Activated gamma-delta T cell treated with anti-CD3 and anti-CD28 coated beads, Interleukin-2, amount 50 U/mL, for 16 hours (primary cell): ENCODE results near the gene MRPS9.

Source experiments
- DNase-seq: peaks from one replicate; pipeline ENCODE4 v3.0.0-alpha.2; 2020; ENCODE audit warnings: low read depth

Gene MRPS9

DNA sequence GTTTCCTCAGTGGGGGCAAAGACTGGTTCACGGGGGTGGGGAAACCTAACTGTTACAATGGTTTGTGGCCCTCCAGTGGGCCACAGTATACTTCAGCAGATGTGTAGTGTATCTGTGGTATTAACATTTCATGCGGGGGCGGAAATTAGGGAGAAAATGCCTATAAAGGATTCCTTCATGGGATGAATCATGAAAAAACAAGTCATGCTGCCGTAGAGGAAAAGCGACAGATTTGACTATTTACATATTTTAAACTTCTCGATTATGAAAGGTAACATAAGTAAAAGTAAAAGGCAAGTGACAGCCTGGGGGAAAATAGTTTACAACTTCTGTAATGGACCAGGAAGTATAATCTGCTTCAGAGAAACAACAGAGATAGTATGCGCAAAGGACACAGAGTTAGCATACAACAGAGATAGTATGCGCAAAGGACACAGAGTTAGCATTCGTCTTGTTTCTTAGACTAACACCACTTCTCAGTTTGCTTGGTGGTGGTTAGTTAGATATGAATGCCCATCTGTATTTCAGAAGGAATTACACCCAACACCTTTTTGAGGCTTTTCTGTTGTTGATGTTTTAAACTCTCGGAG is 41.1 kb downstream of the MRPS9 start:
- DNase-seq = no peak

DNA sequence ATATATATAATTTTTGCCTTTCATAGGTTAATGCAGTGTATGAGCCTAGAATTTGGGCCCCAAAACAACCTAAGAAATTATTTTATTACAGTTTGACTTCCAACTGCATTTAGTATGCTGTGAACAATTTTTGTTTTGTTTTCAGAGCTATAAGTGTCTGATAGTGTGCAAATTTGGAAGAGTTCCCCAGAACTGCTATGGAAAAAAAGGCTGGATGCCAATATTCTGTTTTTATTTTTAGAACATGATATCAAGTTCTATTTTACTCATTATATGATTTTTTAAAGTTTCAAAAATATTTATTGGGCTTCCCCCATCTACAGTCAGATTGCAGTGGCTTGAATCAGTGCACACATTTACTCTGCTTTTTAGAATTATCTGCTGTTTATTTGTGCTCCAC is 42.6 kb downstream of the MRPS9 start:
- DNase-seq = no peak

DNA sequence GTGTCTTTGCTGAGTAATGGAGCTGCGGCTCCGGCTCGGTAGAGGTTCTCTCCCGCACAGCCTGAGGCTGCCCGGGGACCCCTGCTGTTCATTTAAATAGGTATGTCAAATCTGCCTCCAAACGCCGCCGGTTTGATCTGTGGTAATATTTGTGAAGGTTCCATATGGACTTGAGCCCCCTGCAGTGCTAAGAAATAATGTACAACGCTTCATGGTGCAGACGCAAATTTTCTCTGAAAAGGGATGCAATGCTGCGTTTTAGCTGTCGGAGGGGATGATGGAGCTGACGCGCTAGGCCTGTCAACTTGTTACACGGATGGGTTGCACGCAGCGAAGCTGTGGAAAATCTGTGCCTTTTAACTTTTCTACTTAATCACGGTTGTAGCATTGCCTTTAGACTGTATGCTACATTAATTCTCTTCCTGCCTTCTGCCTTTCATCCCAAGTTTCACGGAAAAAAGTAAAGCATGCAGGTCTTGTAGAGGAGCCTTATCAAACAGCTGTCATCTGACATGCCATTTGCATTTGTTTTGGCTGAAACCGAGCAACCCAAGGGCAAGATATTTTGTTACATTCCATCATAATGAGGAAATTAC is 43.2 kb downstream of the MRPS9 start:
- DNase-seq = no peak

DNA sequence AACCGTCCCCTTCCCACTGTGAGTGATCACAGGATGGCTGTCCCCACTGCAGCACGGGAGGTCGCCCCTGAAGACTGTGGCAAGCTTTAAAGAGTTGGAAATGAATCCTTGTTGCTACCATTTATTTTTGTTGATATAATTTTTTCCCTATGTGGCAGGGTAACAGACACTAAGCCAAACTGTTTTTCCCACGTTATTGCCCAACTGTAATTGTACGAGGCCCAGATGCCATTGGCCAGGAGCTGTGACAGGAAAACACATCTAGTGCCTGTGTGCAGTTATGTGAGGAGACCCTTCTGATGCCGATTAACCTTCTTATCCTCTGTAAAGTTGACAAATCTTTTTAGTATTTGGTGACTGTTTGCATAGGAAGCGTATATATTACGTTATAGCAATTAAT is 44.2 kb downstream of the MRPS9 start:
- DNase-seq = no peak

DNA sequence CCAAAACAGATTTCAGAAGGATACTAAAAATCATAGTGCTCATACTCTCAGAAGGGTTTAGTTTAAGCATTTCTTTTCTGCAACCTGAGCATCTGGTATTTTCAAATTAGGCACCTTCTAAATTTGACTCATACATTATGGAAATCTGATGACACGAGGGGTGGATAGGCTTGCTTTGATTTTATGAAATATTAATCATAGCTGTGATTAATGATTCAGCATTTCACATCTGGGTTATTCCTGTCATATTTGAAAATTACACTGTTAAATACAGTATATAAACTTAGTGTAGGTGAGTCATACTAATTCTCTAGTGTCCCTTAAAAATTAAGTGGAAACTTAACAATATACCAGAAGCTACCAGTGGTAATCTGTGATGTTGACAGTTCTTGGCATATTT is 47.7 kb downstream of the MRPS9 start:
- no peak for DNase-seq

DNA sequence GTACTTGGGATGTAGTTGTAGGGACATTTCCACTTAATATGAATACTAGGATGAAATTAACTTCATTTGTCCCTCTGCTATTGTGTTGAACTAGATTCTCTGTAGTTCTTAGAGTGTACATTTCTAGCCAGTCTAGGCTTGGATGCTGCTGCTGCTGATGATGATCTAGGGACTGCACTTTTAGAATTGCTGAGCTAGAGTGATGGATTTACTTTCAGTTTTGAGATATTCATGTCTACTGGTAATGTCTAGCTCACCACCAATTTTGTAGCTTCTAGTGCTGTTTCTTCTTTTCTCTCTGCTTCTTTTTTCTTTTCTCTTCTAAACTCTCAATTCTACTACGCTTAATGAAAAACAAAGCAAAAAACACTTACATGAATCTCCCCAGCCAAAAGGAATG is 49.4 kb downstream of the MRPS9 start:
- no peak for DNase-seq

DNA sequence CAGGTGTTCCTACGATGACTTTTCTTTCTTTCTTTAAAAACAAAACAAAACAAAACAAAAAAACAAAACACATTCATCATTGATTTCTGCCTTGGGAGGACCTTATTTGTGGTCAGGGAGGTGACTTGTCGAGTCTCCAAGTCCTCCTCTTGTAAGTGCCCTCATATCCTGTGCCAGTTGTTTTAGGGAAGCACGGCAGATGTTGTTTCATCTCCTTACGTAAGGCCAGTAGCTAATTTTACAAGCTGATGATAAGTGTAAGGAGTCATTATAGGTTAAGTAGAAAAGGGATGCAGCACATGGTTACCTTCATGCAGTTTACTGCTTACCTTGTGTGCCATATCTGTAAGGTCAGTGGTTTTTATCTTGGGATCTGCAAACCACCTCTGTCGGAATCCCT is 52.2 kb downstream of the MRPS9 start:
- DNase-seq = no peak

DNA sequence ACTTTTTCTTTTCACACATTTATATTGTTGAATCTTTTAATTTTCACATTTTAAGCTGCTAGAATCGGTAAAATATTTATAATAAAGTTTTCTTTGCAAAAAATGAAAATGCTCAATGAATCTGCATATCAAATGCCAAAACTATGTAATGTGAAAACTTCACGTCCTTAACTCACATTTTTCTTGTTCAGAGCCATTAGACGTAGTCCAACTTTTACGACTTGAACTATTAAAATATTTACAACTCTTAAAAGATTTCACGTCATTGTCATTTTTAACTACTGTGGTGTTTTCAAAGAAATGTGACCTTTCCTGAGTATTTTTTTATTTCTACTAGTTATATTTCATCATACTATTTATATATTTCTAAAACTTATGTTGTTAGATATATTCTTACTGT is 54.9 kb downstream of the MRPS9 start:
- DNase-seq = no peak

DNA sequence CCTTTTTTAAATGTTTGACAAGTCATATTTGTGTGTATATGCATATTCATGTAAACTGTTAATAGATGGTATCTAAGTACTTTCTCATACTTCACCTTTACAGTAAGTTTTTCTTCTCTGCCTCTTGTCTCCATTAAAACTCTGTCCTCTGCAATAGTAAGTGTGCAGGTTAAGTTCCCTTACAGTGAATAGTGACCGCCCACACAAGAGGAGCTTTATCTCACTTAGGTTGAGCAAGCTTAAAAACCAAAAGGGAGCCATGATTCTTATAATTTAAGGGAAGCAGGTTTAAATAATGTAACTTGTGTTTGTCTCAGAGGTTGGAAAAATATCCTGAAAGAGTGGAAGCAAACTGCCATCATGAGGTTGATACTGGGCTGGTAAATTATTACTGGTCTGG is 61.3 kb downstream of the MRPS9 start:
- no peak for DNase-seq

DNA sequence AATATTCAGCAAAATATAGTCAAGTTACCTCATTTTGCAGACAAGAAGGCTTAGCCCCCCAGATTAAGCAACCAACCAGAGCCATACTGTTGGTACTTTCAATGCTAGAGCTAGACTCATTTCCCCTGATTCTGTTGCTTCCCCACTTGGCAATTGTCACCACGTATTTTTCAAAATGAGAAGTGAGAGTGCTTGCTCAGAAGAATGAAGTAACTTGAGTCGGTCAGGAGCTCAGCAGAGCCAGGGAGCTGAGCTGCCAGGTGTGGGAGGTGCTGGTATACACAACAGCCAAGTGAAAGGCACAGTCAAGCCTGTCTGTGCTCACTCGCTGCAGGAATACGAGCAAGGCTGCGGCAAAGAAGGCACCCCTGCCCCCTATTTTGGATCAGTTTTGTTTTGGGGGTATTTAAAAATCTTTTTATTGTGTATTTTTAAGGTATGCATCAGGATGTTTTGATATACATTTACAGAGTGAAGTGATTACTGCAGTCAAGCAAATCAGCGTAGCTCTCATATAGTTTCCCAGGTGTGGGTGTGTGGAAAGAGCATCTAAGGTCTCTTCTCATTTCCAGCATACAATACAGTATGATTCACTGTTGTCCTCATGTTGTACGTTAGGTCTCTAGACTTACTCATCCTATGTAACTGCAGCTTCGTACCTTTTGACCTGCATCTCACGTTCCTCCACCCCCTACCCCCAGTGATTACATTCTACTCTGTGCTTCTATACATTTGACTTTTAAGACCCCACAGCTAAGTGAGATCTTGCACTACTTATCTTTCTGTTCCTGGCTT is 62.4 kb downstream of the MRPS9 start:
- DNase-seq = no peak

DNA sequence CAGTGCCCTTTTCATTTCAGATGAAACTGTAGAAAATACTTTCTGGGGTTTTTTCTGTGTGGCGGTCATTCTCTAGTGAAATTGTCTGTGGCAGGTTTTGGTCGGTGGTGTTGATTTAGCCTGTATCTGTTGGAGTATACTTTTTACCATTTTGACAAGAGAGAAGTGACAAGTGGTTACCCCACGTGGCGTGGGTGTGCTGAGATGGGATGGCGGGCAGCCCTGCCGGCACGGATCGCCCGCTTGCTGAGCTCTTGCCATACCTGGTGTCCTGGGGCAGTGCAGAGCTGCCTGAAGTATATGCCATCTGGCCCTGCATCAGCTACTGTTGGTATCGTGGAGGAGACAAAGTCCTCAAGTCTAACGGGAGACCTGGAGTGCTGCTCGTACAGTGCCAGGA is 64.1 kb downstream of the MRPS9 start:
- no peak for DNase-seq

DNA sequence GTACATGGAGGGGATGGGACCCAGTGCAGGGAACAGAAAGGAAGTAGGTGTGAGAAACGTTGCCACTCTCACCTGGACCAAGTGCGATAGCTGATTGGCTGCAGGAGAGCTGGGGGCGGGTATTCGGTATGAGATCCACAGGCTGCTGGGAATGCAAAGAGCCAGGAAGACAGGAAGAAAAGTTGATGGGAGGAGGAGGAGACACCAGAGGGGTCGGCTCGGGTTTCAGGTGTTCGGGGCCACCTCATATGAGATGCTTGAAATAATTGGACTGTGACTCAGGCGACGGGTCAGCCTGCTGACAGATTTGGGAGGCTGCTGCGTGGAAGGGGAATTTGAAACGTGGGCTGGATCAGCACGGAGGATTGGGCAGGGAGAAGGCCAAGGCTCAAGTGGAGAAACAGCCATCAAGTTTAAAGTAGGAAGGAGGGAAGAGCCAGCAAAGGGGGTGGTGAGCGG is 65.1 kb downstream of the MRPS9 start:
- no peak for DNase-seq

DNA sequence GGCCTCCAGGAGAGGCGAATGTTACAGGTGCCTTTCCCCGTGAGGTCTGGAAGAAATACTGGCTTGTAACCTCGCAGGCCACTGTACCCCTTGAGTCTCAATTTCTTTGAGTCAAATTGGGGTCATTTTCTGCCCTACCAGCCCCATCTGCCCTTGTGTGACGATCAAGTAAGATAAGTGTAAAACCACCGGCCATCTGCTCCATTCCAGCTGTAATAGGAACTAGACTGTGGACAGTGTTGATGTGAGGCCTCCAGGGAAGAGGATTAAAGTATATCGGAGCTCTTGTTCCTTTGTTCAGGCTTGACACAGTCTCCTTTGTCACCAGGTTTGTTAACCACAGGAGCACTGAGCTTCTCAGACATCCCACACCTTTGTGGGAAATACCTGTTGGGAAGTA is 65.6 kb downstream of the MRPS9 start:
- no peak for DNase-seq

DNA sequence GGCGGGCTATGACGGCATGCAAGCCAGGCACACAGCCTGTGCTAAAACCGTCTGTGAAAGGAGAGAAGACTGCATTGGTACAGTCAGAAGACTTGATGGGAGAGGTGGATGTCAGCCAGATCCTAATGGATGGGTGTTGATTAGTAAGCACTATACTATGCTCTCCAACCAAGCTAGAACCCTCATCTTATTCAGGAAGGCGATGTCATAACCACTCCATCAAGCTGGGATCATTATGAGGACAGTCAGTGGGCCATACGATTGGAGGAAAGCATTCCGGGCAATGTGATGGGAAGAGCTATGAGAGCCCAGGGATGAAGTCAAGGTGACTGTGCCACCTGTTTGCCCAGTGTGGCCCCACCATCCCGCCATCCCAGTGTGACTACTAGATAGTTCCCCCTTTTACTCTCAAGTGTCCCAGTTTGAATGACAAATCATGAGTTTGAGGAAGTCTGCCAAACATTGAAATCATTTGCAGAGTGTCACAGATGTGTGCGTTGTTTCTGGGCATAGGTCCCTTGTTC is 66.4 kb downstream of the MRPS9 start:
- DNase-seq = no peak

DNA sequence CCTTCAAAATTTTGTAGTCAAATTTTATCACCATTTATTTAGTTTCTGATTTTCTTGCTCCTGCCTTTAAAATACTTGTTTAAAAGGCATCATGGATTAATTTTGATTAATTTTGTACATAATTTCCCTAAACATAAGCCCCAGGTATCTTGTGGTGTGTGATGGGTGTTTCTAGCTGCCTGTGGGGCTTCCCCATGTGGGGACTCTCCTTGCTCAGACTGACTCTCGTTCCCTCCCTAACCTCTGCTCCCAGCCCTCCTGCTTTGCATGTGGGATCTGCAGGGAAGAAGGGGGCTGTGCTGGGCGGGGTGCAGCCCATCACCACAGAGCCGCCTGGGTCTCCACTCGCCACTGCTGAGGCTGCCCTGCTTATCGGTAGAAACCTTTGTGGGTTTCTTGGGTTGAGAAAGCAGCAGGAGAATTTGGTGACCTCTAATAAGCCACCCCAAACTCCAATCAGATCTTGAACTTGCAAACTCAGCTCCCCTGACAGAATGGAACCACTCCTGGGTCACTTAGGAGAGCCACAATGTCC is 72.5 kb downstream of the MRPS9 start:
- no peak for DNase-seq

DNA sequence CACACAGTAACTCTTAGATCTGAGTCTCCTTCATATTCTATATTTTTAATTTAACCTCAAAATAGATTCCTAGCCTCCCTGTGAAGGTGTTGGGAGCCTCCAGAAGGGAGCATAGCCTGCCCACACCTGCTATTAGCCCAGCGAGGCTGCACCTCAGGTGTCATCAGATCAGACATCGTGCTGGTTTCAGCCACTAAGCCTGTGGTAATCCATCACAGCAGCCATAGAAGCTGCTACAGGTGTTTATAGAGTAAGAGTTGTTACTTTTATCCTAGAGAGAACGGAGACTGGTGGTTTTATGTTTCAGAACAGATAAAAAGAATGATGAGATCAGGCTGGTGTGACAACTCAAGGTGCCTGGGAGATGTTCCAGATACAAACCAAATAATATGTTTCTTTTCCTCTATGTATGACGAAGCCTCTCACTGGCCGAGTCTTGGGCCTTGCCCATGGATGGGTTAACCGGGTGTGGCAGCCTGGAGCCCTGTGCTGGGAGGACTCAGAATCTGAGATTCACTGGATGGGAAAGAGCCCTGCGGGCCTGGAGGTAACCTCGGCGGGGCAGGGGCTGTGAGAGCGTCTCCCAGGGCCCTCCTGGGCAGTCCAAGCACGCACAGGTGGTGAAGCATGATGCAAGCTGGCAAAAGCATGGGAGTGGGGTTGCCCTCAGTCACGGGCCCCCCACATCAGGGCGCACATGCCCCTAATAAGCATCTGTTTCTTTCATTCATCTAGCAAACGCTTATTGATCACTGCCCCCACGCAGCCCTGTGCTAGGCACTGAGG is 73.7 kb downstream of the MRPS9 start:
- no peak for DNase-seq

DNA sequence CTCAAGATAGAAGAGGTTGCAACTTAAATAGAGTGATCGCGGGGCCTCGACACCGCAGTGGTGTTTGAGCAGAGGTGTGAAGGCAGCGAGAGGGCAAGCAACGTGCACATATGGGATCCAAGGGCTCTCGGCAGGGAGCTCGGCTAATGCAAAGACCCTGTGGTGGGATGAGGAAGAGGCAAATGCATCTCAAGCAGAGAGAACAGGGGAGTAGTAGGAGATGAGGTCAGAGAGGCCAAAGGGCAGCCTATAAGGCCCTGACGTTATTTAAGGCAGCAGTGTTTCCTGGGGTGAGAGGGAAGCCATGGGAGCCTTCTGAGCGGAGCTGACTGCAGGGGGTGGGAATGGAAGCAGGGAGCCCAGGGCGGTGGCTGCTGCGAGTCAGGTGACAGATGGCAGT is 74.5 kb downstream of the MRPS9 start:
- DNase-seq = no peak

DNA sequence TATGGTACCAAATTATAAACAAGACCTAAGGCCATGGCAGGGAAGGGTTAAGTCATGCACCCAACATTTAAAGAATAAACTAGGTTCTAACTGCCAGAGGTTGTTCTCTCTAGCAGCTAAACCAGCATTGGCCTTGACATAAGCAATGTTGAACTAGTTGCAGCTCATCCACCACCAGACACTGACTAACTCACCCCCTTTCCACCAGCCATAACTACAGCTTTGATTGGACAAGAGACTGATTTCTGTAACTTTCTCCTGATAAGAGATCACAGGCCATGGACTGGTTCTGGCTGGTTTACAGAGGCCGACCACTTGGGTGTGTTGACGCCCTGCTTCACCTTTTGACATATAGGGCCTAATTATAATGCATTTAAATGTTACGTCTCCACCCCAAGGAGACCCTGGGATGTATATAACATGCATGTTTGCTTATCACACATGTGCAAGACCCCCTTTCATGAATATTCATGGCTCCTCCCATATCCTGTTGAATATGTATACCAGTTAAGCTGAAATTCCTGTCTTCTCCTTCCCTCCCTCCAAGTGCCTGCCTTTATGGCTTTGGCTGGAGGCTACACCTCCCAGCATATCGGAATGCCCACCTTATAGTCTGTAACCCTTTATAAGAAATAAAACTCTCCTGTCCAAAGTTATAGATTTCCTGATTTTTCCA is 75.9 kb downstream of the MRPS9 start:
- no peak for DNase-seq

DNA sequence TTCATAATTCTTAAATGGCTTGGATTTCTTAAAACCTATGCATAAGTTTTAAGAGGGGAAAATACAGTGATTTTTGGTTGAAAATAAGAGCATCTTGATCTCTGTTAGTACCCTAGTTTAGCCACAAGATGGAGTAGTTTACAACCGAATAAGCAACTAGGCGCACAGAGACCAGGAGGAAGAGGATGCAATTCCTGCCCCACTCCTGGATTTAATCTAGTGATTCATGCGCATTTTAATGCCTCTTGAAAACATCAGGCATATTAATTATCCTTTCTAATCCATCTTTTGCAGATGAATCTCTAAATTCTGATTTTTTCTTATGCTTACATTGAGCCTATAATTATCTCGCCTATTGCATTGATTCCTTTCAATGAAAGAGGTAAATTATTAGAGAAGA is 76.7 kb downstream of the MRPS9 start:
- DNase-seq = no peak

DNA sequence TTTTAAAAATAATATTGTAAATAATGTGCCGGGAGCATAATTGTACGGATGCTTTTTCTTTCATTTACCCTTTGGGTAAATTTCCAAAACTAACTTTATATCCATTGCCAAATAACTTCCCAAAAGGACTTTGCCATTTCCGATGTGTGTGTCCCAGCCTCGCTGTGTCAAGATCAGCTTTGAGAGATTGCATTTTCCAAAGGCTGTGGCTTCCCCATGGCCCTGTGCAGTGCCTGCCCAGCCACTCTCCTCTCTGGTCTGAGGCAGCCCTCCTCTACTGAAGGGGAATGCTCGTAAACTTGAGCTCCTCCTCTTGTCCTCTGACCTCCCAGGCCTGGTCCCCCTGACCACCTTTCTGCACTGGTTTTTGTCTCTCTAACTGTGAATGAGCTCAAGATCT is 78.5 kb downstream of the MRPS9 start:
- DNase-seq = no peak

DNA sequence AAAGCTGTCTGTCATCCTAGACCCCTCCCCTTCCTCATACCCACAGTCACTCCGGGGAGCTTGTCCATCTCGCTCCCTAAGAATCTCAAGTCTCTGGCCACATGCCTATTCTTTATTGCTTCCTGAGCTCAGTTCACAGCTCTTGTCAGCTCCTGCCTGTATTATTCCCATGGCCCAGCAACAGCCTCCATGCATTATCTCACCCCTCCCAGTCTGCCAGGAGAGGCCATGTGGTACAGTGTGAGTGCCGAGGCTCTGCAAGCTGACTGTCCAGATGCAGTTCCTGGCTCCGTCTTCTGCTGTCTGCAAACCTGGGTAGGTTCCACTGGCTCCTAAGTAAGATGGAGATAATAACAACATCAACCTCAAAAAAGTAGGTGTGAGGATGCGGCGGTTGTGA is 79.7 kb downstream of the MRPS9 start:
- DNase-seq = no peak

DNA sequence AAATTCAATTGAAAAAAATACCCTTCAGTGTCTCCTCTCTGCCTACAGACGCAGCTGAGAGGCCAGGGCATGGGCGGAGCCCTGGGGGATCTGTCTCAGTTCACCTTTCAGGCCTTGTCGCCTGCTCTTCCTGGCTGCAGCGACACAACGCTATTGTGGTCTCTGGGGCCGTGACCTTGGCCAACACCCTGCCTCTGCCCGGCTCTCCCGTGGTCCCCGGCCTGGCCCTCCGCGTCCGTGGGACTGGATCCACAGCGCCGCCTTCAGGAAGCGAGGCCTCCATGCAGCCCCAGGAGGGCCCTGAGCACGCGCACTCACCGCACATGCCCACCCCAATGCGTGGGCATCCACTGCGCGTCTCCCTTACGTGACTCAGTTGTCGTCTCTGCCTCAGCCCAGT is 81.1 kb downstream of the MRPS9 start:
- no peak for DNase-seq
